HepG2 (cell line): ENCODE data around the gene CYLD. TPM values are rescaled to one million over a fixed set of nuclear protein-coding genes. Genes with fewer than 3 reads are reported as not detected.

Experiments
- AHR ChIP-seq: IDR thresholded peaks from 2 replicates; pipeline ENCODE4 v1.6.1; 2018; ENCODE audit warnings: missing genetic modification reagents, missing compliant biosample characterization
- ATF4 ChIP-seq, 2 experiments: fragments of 450-650 bp in 1 of 2; sonication (generic) in 1 of 2; formaldehyde crosslinking; IDR thresholded peaks; 2 replicates each; pipeline versions ENCODE4 v1.5.0 to v1.8.0; 2020 to 2022; ENCODE audit warnings: mild to moderate bottlenecking in 1 of 2, missing genetic modification reagents in 1 of 2
- CENPX ChIP-seq: sonication (generic); formaldehyde crosslinking; IDR thresholded peaks from 2 replicates; pipeline ENCODE4 v1.9.0; 2021; ENCODE audit warnings: mild to moderate bottlenecking, missing genetic modification reagents, moderate library complexity
- DZIP1 ChIP-seq: sonication (generic); formaldehyde crosslinking; IDR thresholded peaks from 2 replicates; pipeline ENCODE4 v1.5.0; 2020; ENCODE audit warnings: mild to moderate bottlenecking, missing genetic modification reagents
- ELF3 ChIP-seq: IDR thresholded peaks from 2 replicates; pipeline ENCODE4 v1.6.1; 2016; ENCODE audit warnings: missing genetic modification reagents, missing compliant biosample characterization
- ETS1 ChIP-seq: sonication (generic); formaldehyde crosslinking; IDR thresholded peaks from 2 replicates; pipeline ENCODE4 v1.4.0; 2020; ENCODE audit warnings: missing genetic modification reagents
- HIC2 ChIP-seq: sonication (generic); formaldehyde crosslinking; IDR thresholded peaks from 2 replicates; pipeline ENCODE4 v1.9.0; 2022; ENCODE audit warnings: low read depth, missing genetic modification reagents
- HNF4A ChIP-seq: sonication (generic); formaldehyde crosslinking; IDR thresholded peaks from 2 replicates; pipeline ENCODE4 v1.4.0; 2020; ENCODE audit warnings: missing genetic modification reagents
- KDM3A ChIP-seq: IDR thresholded peaks from 2 replicates; pipeline ENCODE4 v1.6.1; 2018; ENCODE audit warnings: low read depth, missing compliant biosample characterization
- MIXL1 ChIP-seq: IDR thresholded peaks from 2 replicates; pipeline ENCODE4 v1.6.1; 2016
- NKX3-1 ChIP-seq: sonication (generic); formaldehyde crosslinking; IDR thresholded peaks from 2 replicates; pipeline ENCODE4 v1.5.0; 2020; ENCODE audit warnings: missing genetic modification reagents
- SIX1 ChIP-seq: sonication (generic); formaldehyde crosslinking; IDR thresholded peaks from 2 replicates; pipeline ENCODE4 v1.4.0; 2020; ENCODE audit warnings: missing genetic modification reagents, borderline replicate concordance
- ZBED4 ChIP-seq: sonication (generic); formaldehyde crosslinking; IDR thresholded peaks from 2 replicates; pipeline ENCODE4 v1.4.0; 2020; ENCODE audit warnings: missing genetic modification reagents, borderline replicate concordance
- ZFAT ChIP-seq: sonication (generic); formaldehyde crosslinking; conservative IDR thresholded peaks from 2 replicates; pipeline ENCODE4 v1.8.1; 2023; ENCODE audit warnings: missing genetic modification reagents, inconsistent platforms
- ZFY ChIP-seq: sonication (generic); formaldehyde crosslinking; IDR thresholded peaks from 2 replicates; pipeline ENCODE4 v1.4.0; 2020; ENCODE audit warnings: missing genetic modification reagents
- ZNF207 ChIP-seq: fragments of 450-650 bp; IDR thresholded peaks from 2 replicates; pipeline ENCODE4 v1.6.1; 2016; ENCODE audit warnings: antibody characterized with exemption, borderline replicate concordance
- ZNF598 ChIP-seq: sonication (generic); formaldehyde crosslinking; IDR thresholded peaks from 2 replicates; pipeline ENCODE4 v1.5.1; 2020; ENCODE audit warnings: mild to moderate bottlenecking, missing genetic modification reagents, borderline replicate concordance
- ZNF605 ChIP-seq: sonication (generic); formaldehyde crosslinking; IDR thresholded peaks from 2 replicates; pipeline ENCODE4 v1.8.0; 2022; ENCODE audit warnings: mild to moderate bottlenecking, missing genetic modification reagents
- ZNF619 ChIP-seq: sonication (generic); formaldehyde crosslinking; IDR thresholded peaks from 2 replicates; pipeline ENCODE4 v1.4.0; 2020; ENCODE audit warnings: mild to moderate bottlenecking, missing genetic modification reagents
- ZNF713 ChIP-seq: sonication (generic); formaldehyde crosslinking; IDR thresholded peaks from 2 replicates; pipeline ENCODE4 v1.4.0; 2020; ENCODE audit warnings: mild to moderate bottlenecking, missing genetic modification reagents
- polyA plus RNA-seq, 8 experiments: library from polyadenylated mRNA; depleted of rRNA in 3 of 8; stranded (reverse) in 7 of 8; unstranded in 1 of 8; fragments of >200 nt; fragmentation: Illumina TruSeq in 4 of 8; extraction: Trizol in 4 of 8; gene quantifications; 2 replicates each; pipeline versions ENCODE4 v1.2.1 to v1.2.3, GENCODE V29; 2011 to 2016; ENCODE audit warnings: low read depth in 4 of 8, missing spikeins in 1 of 8, mixed read lengths in 1 of 8; ENCODE audit not compliant: insufficient read depth in 1 of 8
- total RNA-seq, 5 experiments: library from RNA; depleted of rRNA; stranded (reverse); fragments of >200 nt; fragmentation: Illumina TruSeq; extraction: Trizol; gene quantifications; 2 replicates each; pipeline ENCODE4 v1.2.3, GENCODE V29; 2016; ENCODE audit warnings: low read depth in 1 of 5

Gene CYLD
- total and polyA plus RNA-seq, 2 of the 13 experiments (the other 11 are each of a cell fraction or from before 2014, with no cell fraction given) = 6.1 to 11.4 TPM

GRCh38 chr16:50804290-50804907 lies 62.5 kb downstream of the CYLD start (continued):
- TF ChIP-seq DZIP1 (CRISPR knock-in tag) = no peak
- TF ChIP-seq ZNF598 = no peak; the same call in 1 of the 2 replicates
- TF ChIP-seq CENPX (CRISPR knock-in tag) = no peak
- no peak for TF ChIP-seq ZFAT (CRISPR knock-in tag)
- no peak for TF ChIP-seq KDM3A
- TF ChIP-seq ATF4 (CRISPR knock-in tag; IDR thresholded peaks at IDR 0.05) = no peak
- 0 out of 2 replicates have a peak, but pooled peaks have one; percentile 29 for TF ChIP-seq HIC2 (CRISPR knock-in tag)
- peak; percentile 40 for TF ChIP-seq AHR (CRISPR knock-in tag)
- TF ChIP-seq ZNF207 = no peak
- TF ChIP-seq ELF3 = no peak
- no peak for TF ChIP-seq ZNF713
- TF ChIP-seq NKX3-1 = no peak
- TF ChIP-seq ZNF619 (CRISPR knock-in tag) = peak; percentile 81; the same call in 1 of the 2 replicates
- TF ChIP-seq HNF4A = peak; percentile 96
- peak; percentile 80 for TF ChIP-seq ZFY (CRISPR knock-in tag)
- no peak for TF ChIP-seq ETS1 (CRISPR knock-in tag)
- TF ChIP-seq MIXL1 (CRISPR knock-in tag) = peak; percentile 55; the same call in 1 of the 2 replicates
- peak; percentile 75 for TF ChIP-seq ZNF605 (CRISPR knock-in tag)
- peak; percentile 97 for TF ChIP-seq SIX1 (CRISPR knock-in tag)
- TF ChIP-seq ZBED4 (CRISPR knock-in tag) = peak; percentile 61; the same call in 1 of the 2 replicates
